Measurements from ENCODE around the gene PDPN. TPM values are rescaled to one million over a fixed set of nuclear protein-coding genes. Genes with fewer than 3 reads are reported as not detected.

PDPN gene
- total and polyA plus RNA-seq, 2 experiments from 2014 or later = 1.1 to 1.8 TPM

DNA sequence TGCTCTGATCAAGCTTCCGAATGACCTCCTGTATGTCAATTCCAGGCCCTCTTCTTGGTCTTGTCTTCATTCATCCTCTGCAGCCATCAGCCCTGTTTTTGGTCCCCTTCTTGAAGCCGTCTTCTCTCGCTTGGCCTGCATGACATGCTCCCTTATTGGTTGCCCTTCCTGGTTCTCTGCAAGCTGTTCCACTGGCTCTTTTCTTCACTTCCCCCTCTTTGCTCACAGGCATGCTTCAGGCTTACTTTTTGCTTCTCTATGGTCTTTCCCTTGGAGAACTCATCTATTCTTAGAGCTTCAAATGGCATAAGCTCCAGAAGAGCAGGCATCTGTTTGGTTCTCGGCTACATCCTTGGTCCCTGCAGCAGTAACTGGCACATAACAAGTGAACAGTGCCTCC lies 38.8 kb downstream of the PDPN start:
- Histone ChIP-seq H3K79me2 (ENCODE audit: insufficient read depth) (no peaks in the 10 kb centered on the region), H3K9me3 (ENCODE audit: low read depth) (no peaks in the 10 kb centered on the region), H2AFZ (no peak overlapping the region), H3K27me3 (replicated peaks; ENCODE audit: insufficient read depth) (no peaks in the 10 kb centered on the region), H3K36me3 (ENCODE audit: low read depth) (no peaks in the 10 kb centered on the region), H3K4me1 (ENCODE audit: insufficient read depth) (peaks cover 4% of the 10 kb centered on the region), H3F3A (ENCODE audit: insufficient read depth) (no peaks in the 10 kb centered on the region), H4K20me1 (ENCODE audit: insufficient read depth) (no peaks in the 10 kb centered on the region), H3K4me3 (no peak overlapping the region), H3K9me2 (ENCODE audit: insufficient read depth) (no peaks in the 10 kb centered on the region), H3K27ac (no peak overlapping the region), H3K4me2 (ENCODE audit: unreplicated experiment) (no peak overlapping the region), H3K9ac (no peak overlapping the region)
- TF ChIP-seq EZH2 (IDR thresholded peaks at IDR 0.05; ENCODE audit: insufficient read depth, poor library complexity, severe bottlenecking) = no peak
- WGBS, 2 experiments (ENCODE audit: low coverage in 1 of 2, low lambda C conversion rate in 2 of 2, missing lambda C conversion rate in 2 of 2) = 80 to 88% methylated on average over 4 of the region's 4 CpGs
- no peak for DNase-seq
- in situ Hi-C loops (cut with MboI) = no loop called here

- Histone ChIP-seq H3F3A (ENCODE audit: insufficient read depth) (no peaks in the 10 kb centered on the region), H3K4me2 (ENCODE audit: unreplicated experiment) (no peak overlapping the region), H3K36me3 (ENCODE audit: low read depth) (no peaks in the 10 kb centered on the region), H3K79me2 (ENCODE audit: insufficient read depth) (no peaks in the 10 kb centered on the region), H3K9me3 (ENCODE audit: low read depth) (no peaks in the 10 kb centered on the region), H3K4me3 (no peak overlapping the region), H2AFZ (no peak overlapping the region), H3K9me2 (ENCODE audit: insufficient read depth) (no peaks in the 10 kb centered on the region), H3K9ac (no peak overlapping the region), H3K27me3 (replicated peaks; ENCODE audit: insufficient read depth) (no peaks in the 10 kb centered on the region), H3K27ac (no peak overlapping the region), H3K4me1 (ENCODE audit: insufficient read depth) (peaks cover 4% of the 10 kb centered on the region), H4K20me1 (ENCODE audit: insufficient read depth) (no peaks in the 10 kb centered on the region)
- in situ Hi-C loops (cut with MboI) = no loop called here
- no peak for DNase-seq
- WGBS, 2 experiments (ENCODE audit: low coverage in 1 of 2, low lambda C conversion rate in 2 of 2, missing lambda C conversion rate in 2 of 2) = 73 to 78% methylated on average over 9 of the region's 9 CpGs
- no peak for TF ChIP-seq EZH2 (IDR thresholded peaks at IDR 0.05; ENCODE audit: insufficient read depth, poor library complexity, severe bottlenecking)
- no peak for TF ChIP-seq EZH2phosphoT487 (IDR thresholded peaks at IDR 0.05; ENCODE audit: insufficient read depth, low read depth)
These were observed 39.5 kb downstream of the PDPN start for GRCh38 chr1:13623021-13623637.

GRCh38 chr1:13624526-13624925 lies 40.9 kb downstream of the PDPN start:
- Histone ChIP-seq H3F3A (ENCODE audit: insufficient read depth) (no peaks in the 10 kb centered on the region), H3K36me3 (ENCODE audit: low read depth) (no peaks in the 10 kb centered on the region), H3K4me3 (no peak overlapping the region), H3K27me3 (replicated peaks; ENCODE audit: insufficient read depth) (no peaks in the 10 kb centered on the region), H4K20me1 (ENCODE audit: insufficient read depth) (no peaks in the 10 kb centered on the region), H3K9ac (no peak overlapping the region), H2AFZ (no peak overlapping the region), H3K9me3 (ENCODE audit: low read depth) (no peaks in the 10 kb centered on the region), H3K9me2 (ENCODE audit: insufficient read depth) (no peaks in the 10 kb centered on the region), H3K27ac (no peak overlapping the region), H3K4me2 (ENCODE audit: unreplicated experiment) (no peak overlapping the region), H3K79me2 (ENCODE audit: insufficient read depth) (no peaks in the 10 kb centered on the region), H3K4me1 (ENCODE audit: insufficient read depth) (peaks cover 4% of the 10 kb centered on the region)
- DNase-seq = no peak
- no peak for TF ChIP-seq EZH2phosphoT487 (IDR thresholded peaks at IDR 0.05; ENCODE audit: insufficient read depth, low read depth)
- no peak for TF ChIP-seq EZH2 (IDR thresholded peaks at IDR 0.05; ENCODE audit: insufficient read depth, poor library complexity, severe bottlenecking)
- 74 to 77% methylated on average over 6 of the region's 6 CpGs for WGBS, 2 experiments (ENCODE audit: low coverage in 1 of 2, low lambda C conversion rate in 2 of 2, missing lambda C conversion rate in 2 of 2)
- in situ Hi-C loops (cut with MboI) = no loop called here

- Histone ChIP-seq H3K36me3 (ENCODE audit: low read depth) (no peaks in the 10 kb centered on the region), H3F3A (ENCODE audit: insufficient read depth) (no peaks in the 10 kb centered on the region), H3K4me1 (ENCODE audit: insufficient read depth) (no peaks in the 10 kb centered on the region), H3K4me3 (no peak overlapping the region), H3K27me3 (replicated peaks; ENCODE audit: insufficient read depth) (no peaks in the 10 kb centered on the region), H3K79me2 (ENCODE audit: insufficient read depth) (no peaks in the 10 kb centered on the region), H3K9me3 (ENCODE audit: low read depth) (no peaks in the 10 kb centered on the region), H3K4me2 (ENCODE audit: unreplicated experiment) (no peak overlapping the region), H2AFZ (no peak overlapping the region), H3K9ac (no peak overlapping the region), H4K20me1 (ENCODE audit: insufficient read depth) (no peaks in the 10 kb centered on the region), H3K9me2 (ENCODE audit: insufficient read depth) (no peaks in the 10 kb centered on the region), H3K27ac (no peak overlapping the region)
- DNase-seq = no peak
- in situ Hi-C loops (cut with MboI) = no loop called here
- no peak for TF ChIP-seq EZH2phosphoT487 (IDR thresholded peaks at IDR 0.05; ENCODE audit: insufficient read depth, low read depth)
- TF ChIP-seq EZH2 (IDR thresholded peaks at IDR 0.05; ENCODE audit: insufficient read depth, poor library complexity, severe bottlenecking) = no peak
These were observed 43.5 kb downstream of the PDPN start for GRCh38 chr1:13627127-13627526.

DNA sequence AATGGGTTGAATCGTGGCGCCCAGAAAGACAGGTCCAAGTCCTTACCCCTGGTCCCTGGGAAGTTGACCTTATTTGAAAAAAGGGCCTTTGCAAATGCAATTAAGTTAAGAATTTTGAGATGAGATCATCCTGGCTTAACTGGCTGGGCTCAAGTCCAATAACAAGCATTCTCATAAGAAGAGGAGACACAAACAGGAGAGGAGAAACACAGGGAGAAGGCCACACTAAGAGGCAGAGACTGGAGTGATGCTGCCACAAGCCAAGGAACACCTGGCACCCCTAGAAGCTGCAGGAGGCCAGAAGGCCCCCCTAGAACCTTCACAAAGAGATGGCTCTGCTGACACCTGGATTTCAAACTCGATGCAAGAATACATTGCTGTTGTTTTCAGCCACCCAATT lies 44.6 kb downstream of the PDPN start:
- WGBS, 2 experiments (ENCODE audit: low coverage in 1 of 2, low lambda C conversion rate in 2 of 2, missing lambda C conversion rate in 2 of 2) = 44 to 55% methylated on average over 3 of the region's 3 CpGs
- no peak overlapping the region for H3K27ac ChIP-seq
- in situ Hi-C loops (cut with MboI) = no loop called here

More for the DNA sequence above, 44.6 kb downstream of the PDPN start:
- no peaks in the 10 kb centered on the region for H3K9me3 ChIP-seq (ENCODE audit: low read depth)
- H2AFZ ChIP-seq = no peak overlapping the region
- no peaks in the 10 kb centered on the region for H3K79me2 ChIP-seq (ENCODE audit: insufficient read depth)
- H4K20me1 ChIP-seq (ENCODE audit: insufficient read depth) = no peaks in the 10 kb centered on the region
- peak; percentile 14 for DNase-seq
- H3K4me1 ChIP-seq (ENCODE audit: insufficient read depth) = no peaks in the 10 kb centered on the region
- H3K9ac ChIP-seq = no peak overlapping the region
- no peak overlapping the region for H3K4me2 ChIP-seq (ENCODE audit: unreplicated experiment)
- no peaks in the 10 kb centered on the region for H3K9me2 ChIP-seq (ENCODE audit: insufficient read depth)
- H3K27me3 ChIP-seq (replicated peaks; ENCODE audit: insufficient read depth) = no peaks in the 10 kb centered on the region
- H3K4me3 ChIP-seq = no peak overlapping the region
- no peak for TF ChIP-seq EZH2phosphoT487 (IDR thresholded peaks at IDR 0.05; ENCODE audit: insufficient read depth, low read depth)
- no peak for TF ChIP-seq EZH2 (IDR thresholded peaks at IDR 0.05; ENCODE audit: insufficient read depth, poor library complexity, severe bottlenecking)
- no peaks in the 10 kb centered on the region for H3F3A ChIP-seq (ENCODE audit: insufficient read depth)
- no peaks in the 10 kb centered on the region for H3K36me3 ChIP-seq (ENCODE audit: low read depth)
